ENCODE measurements around the gene GSDMA. TPM values are rescaled to one million over a fixed set of nuclear protein-coding genes. Genes with fewer than 3 reads are reported as not detected.

Gene GSDMA
- total and polyA plus RNA-seq, 10 of the 15 experiments (the other 5 are each of a cell fraction or from before 2014, with no cell fraction given) = 0.04 to 0.11 TPM; not detected in 8

DNA sequence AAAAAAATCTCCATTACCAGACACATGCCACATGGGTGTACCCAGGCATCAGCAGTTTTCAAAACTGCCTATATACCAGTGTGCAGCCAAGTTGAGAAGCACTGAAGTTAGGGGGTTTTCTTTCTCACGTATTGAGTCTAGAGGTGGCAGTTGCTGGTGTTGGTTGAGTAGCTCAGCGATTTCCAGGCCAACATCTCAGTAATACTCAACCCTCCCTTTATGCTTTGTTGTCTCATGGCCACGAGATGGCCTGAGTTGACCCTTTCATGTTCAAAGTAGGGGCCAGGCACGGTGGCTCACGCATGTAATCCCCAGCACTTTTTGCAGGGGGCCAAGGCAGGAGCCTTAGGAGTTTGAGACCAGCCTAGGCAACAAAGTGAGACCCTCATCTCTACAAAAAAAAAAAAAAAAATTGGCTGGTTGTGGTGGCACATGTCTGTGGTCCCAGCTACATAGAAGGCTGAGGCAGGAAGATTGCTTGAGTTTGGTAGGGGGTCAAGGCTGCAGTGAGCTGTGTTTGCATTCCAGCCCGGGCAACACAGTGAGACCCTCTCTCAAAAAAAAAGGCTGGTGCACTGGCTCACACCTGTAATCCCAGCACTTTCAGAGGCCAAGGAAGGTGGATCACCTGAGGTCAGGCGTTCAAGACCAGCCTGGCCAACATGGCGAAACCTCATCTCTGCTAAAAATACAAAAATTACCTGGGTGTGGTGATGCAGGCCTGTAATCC, 24.5 kb upstream of the GSDMA start (continued):
- TF ChIP-seq, protein P1, sequence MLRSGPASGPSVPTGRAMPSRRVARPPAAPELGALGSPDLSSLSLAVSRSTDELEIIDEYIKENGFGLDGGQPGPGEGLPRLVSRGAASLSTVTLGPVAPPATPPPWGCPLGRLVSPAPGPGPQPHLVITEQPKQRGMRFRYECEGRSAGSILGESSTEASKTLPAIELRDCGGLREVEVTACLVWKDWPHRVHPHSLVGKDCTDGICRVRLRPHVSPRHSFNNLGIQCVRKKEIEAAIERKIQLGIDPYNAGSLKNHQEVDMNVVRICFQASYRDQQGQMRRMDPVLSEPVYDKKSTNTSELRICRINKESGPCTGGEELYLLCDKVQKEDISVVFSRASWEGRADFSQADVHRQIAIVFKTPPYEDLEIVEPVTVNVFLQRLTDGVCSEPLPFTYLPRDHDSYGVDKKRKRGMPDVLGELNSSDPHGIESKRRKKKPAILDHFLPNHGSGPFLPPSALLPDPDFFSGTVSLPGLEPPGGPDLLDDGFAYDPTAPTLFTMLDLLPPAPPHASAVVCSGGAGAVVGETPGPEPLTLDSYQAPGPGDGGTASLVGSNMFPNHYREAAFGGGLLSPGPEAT (IDR thresholded peaks at IDR 0.05; ENCODE audit: low read depth) = peak; percentile 40; the same call in 1 of the 2 replicates
- TF ChIP-seq BCL11A (IDR thresholded peaks at IDR 0.05; ENCODE audit: low read depth, low read length) (no peak), SUZ12 (IDR thresholded peaks at IDR 0.05; ENCODE audit: unreplicated experiment) (no peak), CHD1 (IDR thresholded peaks at IDR 0.05; ENCODE audit: low read depth, low read length) (no peak), NKRF (conservative IDR thresholded peaks at IDR 0.05) (no peak), WRNIP1 (IDR thresholded peaks at IDR 0.05; ENCODE audit: borderline replicate concordance, low read depth, low read length) (no peak), PAX8 (IDR thresholded peaks at IDR 0.05) (no peak), SMC3 (IDR thresholded peaks at IDR 0.05; ENCODE audit: borderline replicate concordance, low read length) (peak; percentile 33; the same call in 1 of the 2 replicates), NR2C2 (IDR thresholded peaks at IDR 0.05; ENCODE audit: borderline replicate concordance, control insufficient read depth, insufficient read length, low read depth) (no peak), NBN (IDR thresholded peaks at IDR 0.05) (0 out of 2 replicates have a peak, but pooled peaks have one; percentile 56), ASH2L (IDR thresholded peaks at IDR 0.05; ENCODE audit: borderline replicate concordance, low read depth) (no peak), ZNF622 (IDR thresholded peaks at IDR 0.05) (no peak), EED (IDR thresholded peaks at IDR 0.05; ENCODE audit: low read depth) (no peak), MTA2 (IDR thresholded peaks at IDR 0.05; ENCODE audit: low read depth) (0 out of 2 replicates have a peak, but pooled peaks have one; percentile 25), PAX5 (IDR thresholded peaks at IDR 0.05; ENCODE audit: borderline replicate concordance, low read depth, low read length) (peak; percentile 68; the same call in 1 of the 2 replicates), LARP7 (IDR thresholded peaks at IDR 0.05) (no peak), HDGF (IDR thresholded peaks at IDR 0.05) (0 out of 2 replicates have a peak, but pooled peaks have one; percentile 7), BHLHE40 (IDR thresholded peaks at IDR 0.05; ENCODE audit: borderline replicate concordance in 1 of 2, low read depth in 2 of 2, low read length in 1 of 2) (no peak; a peak in 2 of 4 replicates), ZNF24 (IDR thresholded peaks at IDR 0.05) (peak; percentile 77), NR2F1 (conservative IDR thresholded peaks at IDR 0.05) (peak; percentile 58; the same call in 1 of the 2 replicates)
- TF ChIP-seq, protein P2, sequence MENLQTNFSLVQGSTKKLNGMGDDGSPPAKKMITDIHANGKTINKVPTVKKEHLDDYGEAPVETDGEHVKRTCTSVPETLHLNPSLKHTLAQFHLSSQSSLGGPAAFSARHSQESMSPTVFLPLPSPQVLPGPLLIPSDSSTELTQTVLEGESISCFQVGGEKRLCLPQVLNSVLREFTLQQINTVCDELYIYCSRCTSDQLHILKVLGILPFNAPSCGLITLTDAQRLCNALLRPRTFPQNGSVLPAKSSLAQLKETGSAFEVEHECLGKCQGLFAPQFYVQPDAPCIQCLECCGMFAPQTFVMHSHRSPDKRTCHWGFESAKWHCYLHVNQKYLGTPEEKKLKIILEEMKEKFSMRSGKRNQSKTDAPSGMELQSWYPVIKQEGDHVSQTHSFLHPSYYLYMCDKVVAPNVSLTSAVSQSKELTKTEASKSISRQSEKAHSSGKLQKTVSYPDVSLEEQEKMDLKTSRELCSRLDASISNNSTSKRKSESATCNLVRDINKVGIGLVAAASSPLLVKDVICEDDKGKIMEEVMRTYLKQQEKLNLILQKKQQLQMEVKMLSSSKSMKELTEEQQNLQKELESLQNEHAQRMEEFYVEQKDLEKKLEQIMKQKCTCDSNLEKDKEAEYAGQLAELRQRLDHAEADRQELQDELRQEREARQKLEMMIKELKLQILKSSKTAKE (IDR thresholded peaks at IDR 0.05; ENCODE audit: low read depth, poor library complexity, severe bottlenecking) = peak; percentile 31
- TF ChIP-seq, protein P3, sequence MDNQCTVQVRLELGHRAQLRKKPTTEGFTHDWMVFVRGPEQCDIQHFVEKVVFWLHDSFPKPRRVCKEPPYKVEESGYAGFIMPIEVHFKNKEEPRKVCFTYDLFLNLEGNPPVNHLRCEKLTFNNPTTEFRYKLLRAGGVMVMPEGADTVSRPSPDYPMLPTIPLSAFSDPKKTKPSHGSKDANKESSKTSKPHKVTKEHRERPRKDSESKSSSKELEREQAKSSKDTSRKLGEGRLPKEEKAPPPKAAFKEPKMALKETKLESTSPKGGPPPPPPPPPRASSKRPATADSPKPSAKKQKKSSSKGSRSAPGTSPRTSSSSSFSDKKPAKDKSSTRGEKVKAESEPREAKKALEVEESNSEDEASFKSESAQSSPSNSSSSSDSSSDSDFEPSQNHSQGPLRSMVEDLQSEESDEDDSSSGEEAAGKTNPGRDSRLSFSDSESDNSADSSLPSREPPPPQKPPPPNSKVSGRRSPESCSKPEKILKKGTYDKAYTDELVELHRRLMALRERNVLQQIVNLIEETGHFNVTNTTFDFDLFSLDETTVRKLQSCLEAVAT (IDR thresholded peaks at IDR 0.05) = no peak; the same call in 1 of the 2 replicates

Data from GM12878 (cell line).